Measurements from ENCODE around the gene PDE4D. TPM values are rescaled to one million over a fixed set of nuclear protein-coding genes. Genes with fewer than 3 reads are reported as not detected.

The PDE4D gene
- total RNA-seq, 2 experiments from 2014 or later = 75.5 to 80.7 TPM

DNA sequence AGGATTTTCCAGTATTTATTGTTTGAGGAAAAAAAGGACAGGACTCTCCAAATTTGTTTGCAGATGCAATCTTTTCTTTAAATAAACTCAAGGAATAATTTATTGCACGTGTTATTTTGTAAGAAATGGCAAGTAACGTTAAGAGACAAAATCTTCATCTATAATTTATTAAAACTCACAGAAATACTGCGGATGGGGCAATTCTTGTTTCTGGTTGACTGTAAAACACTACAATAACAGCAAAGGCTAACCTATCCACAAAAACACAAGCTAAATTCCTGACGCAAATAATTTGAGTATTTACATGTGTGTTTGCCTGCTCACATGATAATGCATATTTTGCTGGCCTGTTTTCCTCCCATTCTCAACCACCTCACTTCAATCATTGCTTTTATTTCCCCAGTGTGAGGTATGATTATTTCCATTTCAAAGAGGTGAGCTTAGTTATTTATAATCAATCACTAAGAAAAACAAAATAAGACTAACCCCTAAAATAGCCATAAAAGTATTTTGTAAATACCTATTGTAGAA lies 619.4 kb downstream of the PDE4D start:
- no peak for TF ChIP-seq CTCF (IDR thresholded peaks at IDR 0.05)
- Mint-ChIP-seq H3K27me3 (peaks cover 24% of the 10 kb centered on the region), H3K27ac (no peak overlapping the region), H3K4me1 (ENCODE audit: low read depth) (peaks cover 10% of the 10 kb centered on the region), H3K36me3 (ENCODE audit: low read depth) (no peaks in the 10 kb centered on the region), H3K4me3 (no peak overlapping the region), H3K9me3 (no peaks in the 10 kb centered on the region)
- ChIA-PET POLR2A (no interaction called here), CTCF (interaction anchor here (1.0 kb wide), 1 partner anchor 9 kb away, joined by 3 read pairs; no protein-coding TSS in a partner anchor)
- no peak for ATAC-seq
- no peak for DNase-seq
- intact Hi-C loops (cut with micrococcal nuclease) = no loop called here

- Mint-ChIP-seq H3K36me3 (ENCODE audit: low read depth) (no peaks in the 10 kb centered on the region), H3K27me3 (peaks cover 19% of the 10 kb centered on the region), H3K4me3 (no peak overlapping the region), H3K27ac (no peak overlapping the region), H3K4me1 (ENCODE audit: low read depth) (peaks cover 10% of the 10 kb centered on the region), H3K9me3 (no peaks in the 10 kb centered on the region)
- DNase-seq = no peak
- CTCF ChIA-PET = no interaction called here
- no peak for TF ChIP-seq CTCF (IDR thresholded peaks at IDR 0.05)
- no peak for ATAC-seq
- POLR2A ChIA-PET = no interaction called here
- intact Hi-C loops (cut with micrococcal nuclease) = no loop called here
Observed at GRCh38 chr5:59272809-59273427, 620.6 kb downstream of the PDE4D start.

GRCh38 chr5:59268756-59269415 lies 624.6 kb downstream of the PDE4D start:
- H3K36me3 Mint-ChIP-seq (ENCODE audit: low read depth) = no peaks in the 10 kb centered on the region
- no peaks in the 10 kb centered on the region for H3K4me1 Mint-ChIP-seq (ENCODE audit: low read depth)
- no peaks in the 10 kb centered on the region for H3K27me3 Mint-ChIP-seq
- H3K4me3 Mint-ChIP-seq = no peak overlapping the region
- no peak for ATAC-seq
- DNase-seq = no peak
- ChIA-PET POLR2A (no interaction called here), CTCF (interaction anchor here (0.7 kb wide), 1 partner anchor 100 kb away, joined by 3 read pairs; no protein-coding TSS in a partner anchor)
- no peaks in the 10 kb centered on the region for H3K9me3 Mint-ChIP-seq
- H3K27ac Mint-ChIP-seq = no peak overlapping the region
- intact Hi-C loops (cut with micrococcal nuclease) = no loop called here
- TF ChIP-seq CTCF (IDR thresholded peaks at IDR 0.05) = no peak

DNA sequence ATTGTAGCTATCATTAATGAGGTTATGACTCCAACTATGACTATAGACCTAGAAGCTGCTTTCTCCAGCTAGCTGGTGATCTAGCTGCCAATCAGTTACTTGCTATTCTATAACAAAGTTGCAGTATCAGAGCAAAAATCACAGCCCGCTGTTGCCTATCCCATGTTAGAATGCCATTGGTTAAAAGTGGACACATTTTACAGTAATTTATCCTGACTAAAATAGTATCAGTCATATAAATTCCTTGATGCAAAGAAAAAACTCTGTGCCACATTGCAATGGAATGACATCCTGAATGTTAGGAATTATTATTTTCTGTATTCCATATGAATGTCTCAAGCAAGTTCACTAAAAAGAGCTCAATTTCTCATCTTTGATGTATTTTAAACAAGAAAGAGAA lies 626.5 kb downstream of the PDE4D start:
- CTCF ChIA-PET = interaction anchor here (1.1 kb wide), 1 partner anchor 22 kb away, joined by 3 read pairs; no protein-coding TSS in a partner anchor
- no peaks in the 10 kb centered on the region for H3K9me3 Mint-ChIP-seq
- no peak for ATAC-seq
- no peak overlapping the region for H3K27ac Mint-ChIP-seq
- POLR2A ChIA-PET = no interaction called here
- no peak for DNase-seq
- intact Hi-C loops (cut with micrococcal nuclease) = no loop called here
- no peaks in the 10 kb centered on the region for H3K36me3 Mint-ChIP-seq (ENCODE audit: low read depth)
- H3K27me3 Mint-ChIP-seq = no peaks in the 10 kb centered on the region
- no peak overlapping the region for H3K4me3 Mint-ChIP-seq
- no peak for TF ChIP-seq CTCF (IDR thresholded peaks at IDR 0.05)
- H3K4me1 Mint-ChIP-seq (ENCODE audit: low read depth) = no peaks in the 10 kb centered on the region

GRCh38 chr5:59266410-59266809 lies 627.1 kb downstream of the PDE4D start:
- intact Hi-C loops (cut with micrococcal nuclease) = no loop called here
- Mint-ChIP-seq H3K4me1 (ENCODE audit: low read depth) (no peaks in the 10 kb centered on the region), H3K36me3 (ENCODE audit: low read depth) (no peaks in the 10 kb centered on the region), H3K9me3 (no peaks in the 10 kb centered on the region), H3K27ac (no peak overlapping the region), H3K4me3 (no peak overlapping the region), H3K27me3 (no peaks in the 10 kb centered on the region)
- POLR2A ChIA-PET = interaction anchor here (0.6 to 0.7 kb wide), 2 partner anchors 246 to 374 kb away, joined by 3 read pairs; no protein-coding TSS in a partner anchor
- CTCF ChIA-PET = interaction anchor here (1.1 to 1.3 kb wide), 4 partner anchors 9 to 83 kb away, joined by 3 read pairs; no protein-coding TSS in a partner anchor
- DNase-seq = no peak
- ATAC-seq = no peak
- no peak for TF ChIP-seq CTCF (IDR thresholded peaks at IDR 0.05)
